HS-5 (cell line): ENCODE measurements around the gene MAFF.

Experiments used
- DNase-seq: peaks from one replicate; pipeline ENCODE4 v3.0.0-alpha.2; 2012; ENCODE audit warnings: low read depth

The MAFF gene

DNA sequence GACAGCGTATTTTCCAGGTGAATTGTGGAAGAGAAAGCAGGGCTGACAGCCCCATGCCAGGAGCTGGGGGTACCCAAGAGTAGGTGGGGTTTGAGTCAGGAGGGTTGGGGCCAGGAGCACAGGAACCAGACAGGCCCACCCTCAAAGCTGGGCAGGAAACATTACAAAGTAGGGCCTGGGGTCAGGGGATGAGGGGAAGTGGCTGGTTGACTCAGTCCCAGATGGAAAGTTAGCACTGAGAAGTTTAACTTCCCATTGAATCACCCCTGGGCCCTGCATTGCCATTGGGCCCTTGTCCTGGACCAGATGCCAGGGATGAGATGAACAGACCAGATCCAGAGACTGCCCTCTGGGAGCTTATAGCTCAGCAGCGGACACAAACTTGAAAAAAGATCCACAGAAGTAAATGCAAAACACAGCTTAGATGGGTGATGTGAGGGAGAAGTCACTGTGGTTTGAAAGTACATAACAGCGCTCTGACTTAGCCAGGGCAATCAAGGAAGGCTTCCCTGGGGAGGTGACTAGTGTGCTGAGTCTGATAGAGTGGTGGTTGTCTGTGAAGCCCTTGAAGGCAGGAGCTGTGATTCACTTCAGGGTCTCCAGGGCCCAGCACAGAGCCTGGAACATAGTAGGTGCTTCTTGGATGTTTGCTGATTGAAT, 2.2 kb downstream of the MAFF start:
- no peak for DNase-seq

DNA sequence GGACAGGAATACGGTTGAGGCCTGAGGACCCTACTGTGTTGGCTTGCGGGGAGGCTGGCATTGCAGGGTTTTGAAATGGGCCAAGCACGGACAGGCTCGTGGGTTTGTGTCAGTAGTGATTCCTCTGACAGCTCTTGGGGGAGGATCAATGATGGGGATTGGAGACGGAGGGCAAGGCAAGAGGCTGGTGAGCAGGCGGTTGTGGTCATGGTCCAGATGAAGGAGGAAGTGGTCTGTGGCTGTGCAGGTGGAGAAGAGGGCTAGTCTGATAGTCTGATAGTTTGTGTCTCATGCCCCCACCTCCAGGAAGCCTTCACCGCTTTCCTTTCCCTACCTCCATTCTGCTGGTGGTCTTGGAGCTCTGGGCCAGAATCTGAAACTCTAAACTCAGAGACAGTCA, 3.0 kb downstream of the MAFF start:
- DNase-seq, result no peak

DNA sequence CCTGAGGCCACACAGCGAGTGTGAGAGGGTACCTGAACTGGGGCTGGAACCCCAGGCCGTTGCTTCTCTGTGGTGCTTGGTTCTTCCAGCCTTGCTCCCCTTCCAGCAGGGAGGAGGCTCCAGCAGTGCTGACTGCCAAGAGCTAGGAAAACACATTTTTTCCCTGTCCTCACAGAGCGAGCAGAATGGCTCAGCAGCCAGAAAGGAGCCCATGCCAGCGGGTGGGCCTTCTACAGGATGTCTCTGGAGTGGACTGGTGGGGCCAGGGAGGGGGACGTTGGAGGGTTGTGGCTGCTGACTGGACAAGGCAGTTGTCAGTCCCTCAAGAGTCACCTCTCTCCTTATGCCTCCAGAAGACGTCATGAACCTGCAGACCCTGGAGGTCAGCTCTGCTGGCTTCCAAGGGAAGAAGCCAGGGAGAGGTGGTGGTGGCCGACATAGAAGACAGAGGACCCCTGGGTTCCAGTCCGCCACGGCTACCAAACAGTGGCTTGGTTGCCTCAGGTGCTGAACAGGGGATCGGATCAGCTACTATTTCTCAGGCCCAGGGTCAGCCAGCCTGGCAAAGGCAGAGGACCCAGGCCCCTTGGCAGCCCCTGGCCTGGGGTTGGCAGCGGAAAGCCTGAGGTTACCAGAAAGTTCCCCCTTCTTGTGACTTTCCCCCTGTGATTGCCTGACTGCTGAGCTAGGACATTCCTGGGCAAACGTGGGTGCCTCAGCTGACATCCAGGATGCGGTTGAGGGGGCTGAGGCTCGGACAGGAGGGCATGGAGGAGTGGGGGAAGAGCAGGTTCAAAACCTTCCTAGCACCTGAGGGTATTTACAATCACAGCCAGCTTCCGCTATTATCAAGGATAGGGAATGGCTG, 3.7 kb downstream of the MAFF start:
- DNase-seq, result no peak

DNA sequence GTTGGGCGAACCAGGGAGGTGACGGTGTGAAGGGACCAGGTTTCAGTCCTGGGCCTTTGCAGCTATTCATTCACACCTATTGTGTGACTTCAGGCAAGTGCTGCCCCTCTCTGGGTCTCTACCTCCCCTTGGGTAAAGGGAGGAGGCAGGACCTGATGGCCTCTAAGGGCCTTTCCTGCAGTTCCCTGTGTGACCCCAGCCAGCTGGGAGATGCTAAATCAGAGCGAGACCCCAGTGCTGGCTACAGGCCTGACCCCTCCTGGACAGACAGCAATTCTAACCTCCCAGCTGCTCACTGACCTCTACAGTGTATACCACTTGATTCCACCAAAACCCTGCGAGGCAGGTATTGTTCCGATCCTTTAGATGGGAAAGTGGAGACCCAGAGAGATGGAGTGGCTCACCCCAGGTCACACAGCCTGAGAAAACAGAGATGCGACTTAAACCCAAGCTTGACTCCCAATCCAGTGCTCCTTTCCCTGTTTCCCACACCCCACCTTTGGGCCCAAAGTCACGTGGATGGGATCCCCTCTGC, 6.2 kb downstream of the MAFF start:
- DNase-seq, result no peak

DNA sequence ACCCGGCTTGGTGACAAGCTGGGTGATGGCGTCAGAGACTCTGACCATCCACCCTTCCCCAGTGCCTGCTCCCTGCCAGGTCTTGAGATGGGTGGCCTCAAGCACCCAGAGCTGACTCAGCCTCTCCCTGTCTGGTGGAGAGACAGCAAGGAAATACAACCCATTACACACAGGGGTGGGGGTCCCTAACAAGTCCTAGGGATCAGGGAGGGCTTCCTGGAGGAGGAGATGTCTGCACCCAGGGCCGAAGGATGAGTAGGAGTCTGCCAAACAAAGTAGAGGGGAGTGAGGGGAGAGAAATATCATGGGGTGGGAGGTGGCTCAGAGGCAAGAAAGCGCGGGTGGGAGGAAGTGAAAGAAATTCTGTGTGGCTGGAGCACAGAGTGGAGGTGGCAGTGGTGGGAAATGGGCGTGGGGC, 6.8 kb downstream of the MAFF start:
- DNase-seq, result no peak

DNA sequence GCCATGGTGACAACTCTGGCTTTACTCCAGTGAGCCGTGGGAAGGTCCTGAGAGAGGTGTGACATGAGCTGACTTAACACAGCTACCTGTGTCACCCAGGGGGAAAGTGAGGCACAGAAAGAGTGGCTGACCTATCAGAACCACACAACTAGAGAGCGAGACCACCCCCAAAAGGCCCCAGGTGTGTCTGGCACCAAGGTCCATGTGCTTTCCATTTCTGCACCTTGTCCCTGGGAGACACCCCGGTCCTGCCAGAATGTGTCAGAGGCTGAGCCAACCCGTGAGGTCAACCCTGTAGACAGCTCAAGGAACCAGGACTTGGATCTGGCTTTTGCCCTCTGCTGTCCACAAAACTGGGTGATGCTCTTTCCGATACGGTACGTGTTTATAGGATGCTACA, 9.8 kb downstream of the MAFF start:
- no peak for DNase-seq

DNA sequence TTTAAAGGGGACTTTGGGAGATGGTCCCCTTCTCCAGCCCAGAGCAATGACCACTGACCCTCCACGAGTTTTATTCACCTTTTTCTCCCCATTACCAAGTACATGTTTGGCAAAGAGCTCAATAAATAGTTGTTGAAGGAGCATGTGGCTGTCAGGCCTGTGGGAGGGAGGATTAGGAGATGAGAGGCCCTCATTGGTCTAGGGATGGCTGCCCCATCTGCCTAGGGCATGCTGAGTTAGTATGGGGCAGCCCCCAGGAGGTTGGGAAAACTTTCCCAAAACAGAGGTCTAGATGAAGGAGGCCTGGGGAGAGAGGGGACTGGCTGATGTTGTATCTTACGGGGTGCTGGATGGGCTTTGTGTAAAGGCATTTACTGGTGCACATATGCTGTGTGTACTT, 10.6 kb downstream of the MAFF start:
- no peak for DNase-seq

DNA sequence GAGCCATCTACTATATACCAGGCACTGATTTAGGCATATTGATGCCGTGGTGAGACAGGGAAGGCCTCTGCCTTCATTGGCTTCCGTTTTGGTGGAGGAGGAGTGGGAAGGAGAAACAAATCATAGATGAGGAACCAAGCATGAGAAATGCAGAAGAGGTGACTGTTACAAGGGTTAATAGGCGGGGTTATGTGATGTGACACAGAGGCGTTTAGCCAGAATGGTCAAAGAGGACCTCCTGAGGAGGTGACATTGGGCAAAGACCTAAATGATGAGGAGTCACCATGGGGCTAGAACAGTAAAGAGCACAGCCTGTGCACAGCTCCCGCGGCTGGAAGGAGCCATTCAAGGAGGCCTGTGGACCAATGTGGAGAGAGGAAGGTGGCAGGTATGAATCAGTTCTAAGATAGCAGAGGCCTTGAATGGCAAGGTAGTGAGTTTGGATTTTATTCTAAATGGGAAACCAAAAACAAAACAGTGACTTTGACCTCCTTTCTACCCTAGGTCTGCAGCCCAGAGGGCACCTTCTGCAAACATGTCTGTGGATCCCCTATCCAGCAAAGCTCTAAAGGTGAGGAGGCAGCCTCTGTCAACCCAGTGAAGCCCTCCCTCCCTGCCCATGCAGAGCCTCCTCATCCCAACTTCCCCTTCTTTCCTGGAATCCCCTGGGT, 11.7 kb downstream of the MAFF start:
- DNase-seq, result no peak

DNA sequence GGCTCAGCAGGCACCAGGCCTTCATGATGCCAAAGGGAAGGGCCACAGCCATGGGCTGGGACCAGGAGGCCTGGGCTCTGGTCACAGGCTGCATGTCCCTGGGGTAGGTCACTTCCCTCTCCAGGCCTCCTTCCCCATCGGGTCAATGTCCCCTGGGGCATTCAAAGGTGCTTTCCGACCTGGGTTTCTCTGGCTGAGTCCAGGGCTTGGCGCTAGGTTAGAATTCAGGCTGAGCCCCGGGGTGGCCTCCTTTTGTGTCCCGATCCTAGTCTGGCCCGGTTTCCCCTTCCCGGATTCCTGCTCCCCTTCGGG, 12.2 kb downstream of the MAFF start:
- no peak for DNase-seq

DNA sequence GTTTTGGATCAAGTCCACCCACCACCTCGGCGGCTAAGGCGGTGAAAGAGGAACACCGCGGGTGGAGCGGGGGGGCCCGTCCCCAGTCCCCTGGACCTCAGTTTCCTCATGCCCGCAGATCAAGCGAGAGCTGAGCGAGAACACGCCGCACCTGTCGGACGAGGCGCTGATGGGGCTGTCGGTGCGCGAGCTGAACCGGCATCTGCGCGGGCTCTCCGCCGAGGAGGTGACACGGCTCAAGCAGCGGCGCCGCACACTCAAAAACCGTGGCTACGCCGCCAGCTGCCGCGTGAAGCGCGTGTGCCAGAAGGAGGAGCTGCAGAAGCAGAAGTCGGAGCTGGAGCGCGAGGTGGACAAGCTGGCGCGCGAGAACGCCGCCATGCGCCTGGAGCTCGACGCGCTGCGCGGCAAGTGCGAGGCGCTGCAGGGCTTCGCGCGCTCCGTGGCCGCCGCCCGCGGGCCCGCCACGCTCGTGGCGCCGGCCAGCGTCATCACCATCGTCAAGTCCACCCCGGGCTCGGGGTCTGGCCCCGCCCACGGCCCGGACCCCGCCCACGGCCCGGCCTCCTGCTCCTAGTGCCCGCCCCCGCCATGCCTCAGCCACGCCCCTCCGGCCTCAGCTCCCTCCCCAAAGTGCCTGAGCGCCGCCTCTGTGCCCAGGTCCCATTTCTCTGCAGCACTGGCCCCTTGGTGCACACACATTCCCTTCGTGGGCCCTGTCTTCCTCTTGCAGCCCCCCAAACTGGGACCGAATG, 12.7 kb downstream of the MAFF start:
- DNase-seq, result no peak

DNA sequence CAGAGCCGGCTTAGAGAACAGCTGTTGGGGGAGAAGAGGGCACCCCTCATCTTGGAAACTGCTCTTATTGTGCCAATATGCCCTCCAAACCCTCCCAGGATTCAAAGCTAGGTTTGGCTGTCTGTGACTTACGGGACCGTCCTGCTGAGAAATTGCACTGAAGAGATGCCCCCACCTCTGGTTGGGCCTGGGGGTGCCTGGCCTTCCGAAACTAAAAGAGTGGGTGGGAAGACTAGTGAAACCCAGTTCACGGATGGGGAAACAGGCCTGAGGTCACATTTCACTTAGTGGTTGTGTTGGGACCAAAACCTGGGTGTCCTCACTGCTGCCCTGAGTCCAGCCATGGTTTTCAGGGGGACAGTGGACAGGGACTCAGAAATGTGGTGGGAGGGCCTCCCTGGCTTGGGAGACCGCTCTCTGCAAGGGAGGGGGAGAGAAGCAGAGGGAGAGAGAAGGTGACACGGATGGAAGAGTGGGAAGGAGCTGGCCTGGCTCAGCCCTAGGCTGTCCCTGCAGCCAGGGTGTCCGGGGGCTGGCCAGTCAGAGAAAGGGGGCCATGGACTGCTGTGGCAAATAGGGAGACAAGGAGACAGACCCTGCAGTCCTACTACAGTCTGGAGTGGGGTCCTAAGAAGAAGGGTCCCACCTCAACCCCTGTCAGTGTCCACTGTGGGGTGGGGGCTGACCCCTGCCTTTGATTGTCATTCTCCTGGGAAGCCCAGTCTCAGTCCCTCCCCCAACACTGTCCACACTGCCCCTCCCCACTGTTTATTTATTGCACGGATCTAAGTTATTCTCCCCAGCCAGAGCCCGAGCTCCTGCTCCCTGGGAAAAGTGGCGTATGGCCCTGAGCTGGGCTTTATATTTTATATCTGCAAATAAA, 13.6 kb downstream of the MAFF start:
- no peak for DNase-seq

DNA sequence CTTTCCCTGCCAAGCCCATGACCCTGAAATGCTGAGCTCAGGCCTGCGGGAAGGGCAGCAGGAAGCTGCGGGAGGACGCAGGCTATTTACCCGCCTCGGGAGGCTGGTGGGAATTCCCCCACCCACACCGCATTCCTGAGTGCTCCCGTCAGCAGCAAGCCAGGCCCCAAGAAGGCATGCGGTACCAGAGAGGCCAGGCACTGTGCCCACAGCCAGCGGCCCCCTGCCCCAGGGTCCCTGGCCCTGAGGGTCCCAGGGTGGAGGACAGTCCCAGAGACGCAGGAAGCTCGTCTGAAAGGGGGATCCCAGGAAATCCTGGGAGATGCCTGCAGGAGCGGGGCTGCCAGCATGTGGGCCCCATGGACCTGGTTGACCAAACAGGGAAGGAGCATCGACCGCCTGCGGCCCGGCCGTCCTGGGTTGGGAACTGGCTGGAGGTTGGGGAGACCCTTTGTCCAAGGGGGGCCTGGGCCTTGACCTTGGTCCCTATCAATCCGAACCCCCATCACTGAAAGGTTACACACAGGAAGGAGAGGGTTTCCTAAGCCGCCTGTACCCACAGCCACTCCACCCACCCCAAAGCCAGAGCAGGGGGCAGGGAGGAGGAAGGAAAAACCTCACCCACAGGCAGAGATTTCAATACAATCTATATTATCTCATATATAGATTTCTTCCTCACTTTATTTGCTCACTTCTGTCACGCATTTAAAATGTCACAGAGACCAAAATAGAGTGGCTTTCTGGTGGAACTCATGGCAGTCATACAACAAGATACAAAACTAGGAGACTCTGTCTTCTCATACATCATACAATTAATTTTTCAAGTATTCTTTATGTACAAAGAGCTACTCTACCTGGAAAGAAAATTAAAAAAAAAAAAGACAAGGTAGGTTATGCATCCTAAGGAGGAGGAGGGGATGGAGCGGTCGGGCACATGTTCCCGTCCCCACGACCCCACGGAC, 17.1 kb downstream of the MAFF start:
- peak; percentile 74 for DNase-seq

DNA sequence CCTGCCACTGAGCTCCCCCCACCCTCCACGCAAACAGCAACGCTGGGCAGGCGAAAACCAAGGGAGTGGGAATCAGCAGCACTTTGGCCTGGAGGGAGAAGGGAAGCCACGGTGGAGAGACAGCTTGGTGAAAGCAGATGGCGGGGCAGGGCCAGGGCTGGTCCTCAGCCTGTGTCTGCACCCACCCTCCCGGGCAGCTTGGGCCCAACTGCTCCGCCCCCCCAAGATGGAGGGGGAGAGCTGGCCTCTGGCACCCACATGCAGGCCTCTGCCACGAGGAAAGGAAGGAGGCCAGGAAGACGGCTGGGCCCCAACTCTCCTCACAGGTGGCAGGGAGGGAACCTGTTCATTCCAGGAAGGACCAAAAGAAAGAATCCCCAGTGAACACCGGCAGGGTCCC, 17.8 kb downstream of the MAFF start:
- DNase-seq, result no peak

DNA sequence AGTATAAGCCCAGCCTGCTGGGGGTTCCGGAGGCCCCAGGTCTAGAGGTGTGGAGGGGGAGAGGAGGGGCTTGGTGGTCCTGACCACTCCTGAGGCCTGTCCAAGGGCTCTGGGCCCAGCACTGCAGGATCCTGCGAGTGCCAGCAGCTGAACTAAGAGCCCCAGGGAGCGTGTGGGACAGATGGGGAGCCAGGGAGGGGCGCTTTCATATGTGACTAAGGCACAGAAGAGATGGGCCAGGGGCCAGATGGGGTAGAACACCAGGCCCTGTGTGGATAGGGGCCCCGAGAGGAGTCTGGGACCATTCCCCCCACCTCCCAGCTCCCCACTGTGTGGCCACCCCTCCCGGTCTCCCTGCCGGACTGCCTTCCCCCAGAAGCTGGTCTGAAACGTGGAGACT, 18.4 kb downstream of the MAFF start:
- no peak for DNase-seq

DNA sequence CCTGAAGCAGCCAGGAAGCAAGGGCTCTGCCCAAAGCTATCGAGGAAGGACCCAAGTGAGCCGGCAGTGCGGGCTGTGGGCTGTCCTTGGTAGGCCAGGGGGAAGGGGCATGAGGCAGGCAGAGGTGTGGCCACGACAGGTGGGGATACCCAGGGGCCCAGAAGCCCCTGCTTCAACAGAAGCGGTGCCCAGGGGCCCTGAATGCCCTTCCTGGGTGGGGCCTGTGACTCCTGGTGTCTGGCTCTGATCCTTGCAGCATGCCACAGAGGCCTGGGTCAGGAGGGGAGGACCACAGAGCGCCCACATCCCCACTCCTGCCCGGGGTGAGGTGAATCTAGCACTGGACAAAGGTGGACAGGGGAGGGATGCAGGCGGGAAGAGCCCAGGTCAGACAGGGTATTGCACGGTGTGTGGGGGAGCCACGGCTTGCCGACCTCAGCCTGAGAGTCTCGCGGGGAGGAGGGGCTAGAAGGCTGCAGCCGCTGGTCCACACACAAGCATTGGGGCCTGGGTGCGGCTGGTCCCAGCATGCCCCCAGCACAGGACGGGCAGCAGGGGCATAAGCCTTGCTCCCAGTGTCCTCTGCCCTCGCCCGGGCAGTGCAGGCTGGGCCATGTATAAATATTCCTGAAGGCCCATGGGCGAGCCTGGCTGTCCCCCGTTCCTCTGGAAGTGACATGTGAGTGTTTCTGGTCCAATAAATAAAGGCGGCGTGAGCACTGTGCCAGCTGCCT, 19.0 kb downstream of the MAFF start:
- no peak for DNase-seq

DNA sequence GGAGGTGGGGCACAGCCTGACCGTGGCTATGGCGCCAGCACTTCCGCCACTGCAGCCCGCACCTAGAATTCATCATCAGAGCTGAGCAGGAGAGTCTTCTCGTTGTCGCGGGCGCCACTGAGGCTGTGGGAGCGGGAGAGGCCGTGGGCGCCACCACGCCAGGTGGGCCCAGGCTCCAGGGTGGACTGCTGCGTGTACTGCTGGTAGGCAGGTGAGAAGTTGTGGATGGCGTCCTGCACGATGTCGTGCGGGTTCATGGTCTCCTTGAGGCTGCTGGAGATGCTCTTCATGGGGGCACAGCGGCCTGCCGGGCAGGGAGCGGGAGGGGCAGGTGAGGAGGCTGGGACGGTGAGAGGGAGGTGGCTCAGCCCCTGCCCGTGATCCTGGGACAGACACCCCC, 19.6 kb downstream of the MAFF start:
- DNase-seq, result no peak

DNA sequence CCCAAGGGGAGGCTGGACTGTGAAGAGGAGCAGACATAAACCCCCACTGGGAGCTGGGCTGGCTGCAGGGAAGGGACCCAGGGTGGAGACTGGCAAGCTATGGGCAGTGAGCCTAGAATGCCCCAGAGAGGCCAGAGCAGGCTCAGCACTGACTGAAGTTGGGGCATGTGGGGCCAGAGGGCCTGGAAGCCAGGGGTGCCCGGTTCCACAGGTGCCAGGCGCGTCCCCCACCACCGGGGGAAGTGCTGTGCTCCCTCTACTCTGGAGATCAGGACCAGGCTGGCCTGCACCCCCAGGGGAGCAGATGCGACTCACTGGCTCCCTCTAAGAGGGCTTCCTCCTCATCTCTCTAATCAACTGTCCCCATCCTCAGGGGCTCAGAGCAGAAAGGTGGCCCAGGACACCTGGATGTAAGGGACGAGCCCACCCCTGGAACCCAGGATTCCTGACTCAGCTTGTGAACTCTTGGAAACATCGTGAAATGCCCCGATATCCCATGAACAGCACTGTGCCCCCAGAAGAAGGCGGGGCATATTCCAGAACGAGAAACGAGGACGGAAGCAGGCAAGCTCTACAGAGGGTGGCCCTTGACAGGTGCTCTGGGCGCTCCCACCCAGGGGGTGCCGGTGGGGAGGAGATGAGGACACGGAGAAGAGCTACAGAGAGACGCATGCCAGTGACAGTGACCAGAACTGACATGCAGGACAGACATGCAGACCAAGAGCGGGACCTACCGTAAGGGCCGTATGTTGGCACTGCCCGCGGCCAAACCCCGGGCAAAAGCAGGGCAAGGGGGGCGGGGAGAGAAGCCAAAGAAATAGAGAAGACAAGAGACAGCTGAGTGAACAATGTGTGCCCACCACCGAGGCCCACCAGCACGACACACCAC, 20.4 kb downstream of the MAFF start:
- DNase-seq, result no peak

DNA sequence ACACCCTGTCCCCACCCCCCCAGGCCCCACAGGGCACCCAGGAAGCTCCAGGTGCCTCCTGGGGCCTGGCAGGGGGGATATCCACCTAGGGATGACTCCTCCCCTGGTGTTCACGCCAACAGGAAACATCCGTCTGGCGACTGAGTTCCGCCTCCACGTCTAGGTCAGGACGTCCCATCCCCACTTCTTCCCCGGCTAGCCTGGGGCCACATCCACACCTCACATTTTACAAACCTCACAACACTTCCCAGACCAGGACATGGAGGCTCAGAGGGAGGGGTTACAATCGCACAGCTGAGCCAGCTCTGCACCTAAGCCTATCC, 21.0 kb downstream of the MAFF start:
- DNase-seq, result no peak
